Chondrocyte (in vitro differentiated cells): ENCODE measurements around the gene PSIP1. TPM values are rescaled to one million over a fixed set of nuclear protein-coding genes. Genes with fewer than 3 reads are reported as not detected.
A peak's percentile ranks its signal among the peaks of the same experiment; 100 is the strongest.

Experiments used
- DNase-seq: peaks from one replicate; pipeline ENCODE4 v3.0.0; 2021; ENCODE audit warnings: mixed read lengths, low spot score
- H3K27ac Mint-ChIP-seq: one replicate; pipeline ENCODE4 v1.8.0; 2021; ENCODE audit warnings: mild to moderate bottlenecking, moderate library complexity, mixed read lengths; ENCODE audit not compliant: unreplicated experiment
- H3K27me3 Mint-ChIP-seq: 2 replicates; pipeline ENCODE4 v1.8.0; 2021; ENCODE audit warnings: low read depth, mixed read lengths
- H3K36me3 Mint-ChIP-seq: 2 replicates; pipeline ENCODE4 v1.8.0; 2021; ENCODE audit warnings: low read depth, mixed read lengths
- H3K4me1 Mint-ChIP-seq: 2 replicates; pipeline ENCODE4 v1.8.0; 2021; ENCODE audit warnings: low read depth, mild to moderate bottlenecking, mixed read lengths
- H3K4me3 Mint-ChIP-seq: one replicate; pipeline ENCODE4 v1.8.0; 2021; ENCODE audit warnings: mild to moderate bottlenecking, moderate library complexity, mixed read lengths; ENCODE audit not compliant: unreplicated experiment
- H3K9me3 Mint-ChIP-seq: 2 replicates; pipeline ENCODE4 v1.8.0; 2021; ENCODE audit warnings: low read depth, mixed read lengths
- CTCF ChIP-seq: fragments of 200-600 bp; sonication (generic); IDR thresholded peaks from 2 replicates; pipeline ENCODE4 v1.5.0; 2021; ENCODE audit warnings: antibody characterized with exemption, mild to moderate bottlenecking, moderate library complexity
- total RNA-seq: library from RNA; stranded (reverse); gene quantifications from 3 replicates; pipeline ENCODE4 v1.2.1, GENCODE V29; 2021

The PSIP1 gene
- total RNA-seq, 1 donor from 2014 or later = 40.3 TPM

- no peaks in the 10 kb centered on the region for H3K27me3 Mint-ChIP-seq
- no peaks in the 10 kb centered on the region for H3K9me3 Mint-ChIP-seq
- peaks cover 58% of the 10 kb centered on the region for H3K4me1 Mint-ChIP-seq
- no peak for DNase-seq
- H3K36me3 Mint-ChIP-seq = peaks cover 21% of the 10 kb centered on the region
- peak; percentile 80 for TF ChIP-seq CTCF
- H3K4me3 Mint-ChIP-seq = peak overlapping the region; percentile 93
- H3K27ac Mint-ChIP-seq = peak overlapping the region; percentile 82
Measured at GRCh38 chr9:15423231-15423985, 87.4 kb downstream of the PSIP1 start.

- H3K27me3 Mint-ChIP-seq = no peaks in the 10 kb centered on the region
- DNase-seq = peak; percentile 97
- H3K4me1 Mint-ChIP-seq = peaks cover 53% of the 10 kb centered on the region
- no peaks in the 10 kb centered on the region for H3K9me3 Mint-ChIP-seq
- peaks cover 19% of the 10 kb centered on the region for H3K36me3 Mint-ChIP-seq
- TF ChIP-seq CTCF = no peak
- H3K27ac Mint-ChIP-seq = peak within 1 kb of the TSS; percentile 97
- peak within 1 kb of the TSS; percentile 93 for H3K4me3 Mint-ChIP-seq
Measured at GRCh38 chr9:15422372-15423230, 88.2 kb downstream of the PSIP1 start, which contains the start of gene SNAPC3. TSS of gene SNAPC3 (plus strand) at chr9:15422876. CDS start at chr9:15422880, 4 bp downstream.

- Mint-ChIP-seq H3K4me1 (peaks cover 50% of the 10 kb centered on the region), H3K27ac (peak overlapping the region; percentile 97), H3K9me3 (no peaks in the 10 kb centered on the region), H3K36me3 (peaks cover 16% of the 10 kb centered on the region), H3K27me3 (no peaks in the 10 kb centered on the region), H3K4me3 (peak overlapping the region; percentile 93)
- TF ChIP-seq CTCF = no peak
- no peak for DNase-seq
Measured at GRCh38 chr9:15421990-15422371, 88.8 kb downstream of the PSIP1 start.

- peak overlapping the region; percentile 97 for H3K27ac Mint-ChIP-seq
- peaks cover 15% of the 10 kb centered on the region for H3K36me3 Mint-ChIP-seq
- DNase-seq = no peak
- H3K4me3 Mint-ChIP-seq = no peak overlapping the region
- TF ChIP-seq CTCF = no peak
- H3K27me3 Mint-ChIP-seq = no peaks in the 10 kb centered on the region
- H3K9me3 Mint-ChIP-seq = no peaks in the 10 kb centered on the region
- peaks cover 54% of the 10 kb centered on the region for H3K4me1 Mint-ChIP-seq
Measured at GRCh38 chr9:15421532-15421931, 89.2 kb downstream of the PSIP1 start.

GRCh38 chr9:15420796-15421195 lies 90.0 kb downstream of the PSIP1 start:
- no peak for DNase-seq
- Mint-ChIP-seq H3K4me1 (peaks cover 47% of the 10 kb centered on the region), H3K4me3 (no peak overlapping the region), H3K27me3 (no peaks in the 10 kb centered on the region), H3K27ac (peak overlapping the region; percentile 97), H3K9me3 (no peaks in the 10 kb centered on the region), H3K36me3 (peaks cover 10% of the 10 kb centered on the region)
- no peak for TF ChIP-seq CTCF
